ENCODE measurements around the gene ETV6. TPM values are rescaled to one million over a fixed set of nuclear protein-coding genes. Genes with fewer than 3 reads are reported as not detected.

ETV6 gene
- total RNA-seq, 1 donor from 2014 or later, result 7.3 TPM

DNA sequence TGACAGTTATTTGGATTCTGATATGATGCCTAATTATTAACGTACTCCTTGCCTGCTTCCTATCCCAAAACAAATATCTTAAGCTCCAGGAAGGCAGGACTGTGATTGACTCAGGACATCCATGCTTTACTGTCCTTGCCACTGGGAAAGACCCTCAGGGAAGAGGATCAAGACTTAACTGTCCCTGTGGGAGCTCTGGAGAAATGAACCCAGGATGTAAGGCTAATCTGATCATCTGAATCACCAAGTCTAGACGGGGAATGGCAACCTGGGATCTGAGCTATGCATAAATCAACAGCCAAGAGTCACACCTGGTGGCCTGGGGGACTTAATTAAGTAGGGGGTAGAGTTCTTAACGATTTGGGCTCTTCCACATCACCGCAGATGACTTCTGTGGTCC, 268.0 kb downstream of the ETV6 start:
- DNase-seq (ENCODE audit: low read depth in 2 of 2), result no peak

DNA sequence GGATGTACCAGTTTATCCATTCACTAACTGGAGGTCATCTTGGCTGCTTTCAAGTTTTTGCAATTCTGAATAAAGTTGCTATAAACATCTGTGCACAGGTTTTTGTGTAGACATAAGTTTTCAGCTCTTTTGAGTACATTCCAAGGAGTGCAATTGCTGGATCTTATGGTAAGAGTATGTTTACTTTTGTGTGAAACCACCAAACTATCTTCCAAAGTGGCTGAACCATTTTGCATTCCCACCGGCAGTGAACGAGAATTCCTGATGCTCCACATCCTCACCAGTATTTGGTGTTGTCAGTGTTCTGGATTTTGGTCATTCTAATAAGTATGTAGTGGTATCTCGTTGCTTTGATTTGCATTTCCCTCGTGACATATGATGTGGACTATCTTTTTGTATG, 270.8 kb downstream of the ETV6 start:
- no peak for DNase-seq (ENCODE audit: low read depth in 2 of 2)

DNA sequence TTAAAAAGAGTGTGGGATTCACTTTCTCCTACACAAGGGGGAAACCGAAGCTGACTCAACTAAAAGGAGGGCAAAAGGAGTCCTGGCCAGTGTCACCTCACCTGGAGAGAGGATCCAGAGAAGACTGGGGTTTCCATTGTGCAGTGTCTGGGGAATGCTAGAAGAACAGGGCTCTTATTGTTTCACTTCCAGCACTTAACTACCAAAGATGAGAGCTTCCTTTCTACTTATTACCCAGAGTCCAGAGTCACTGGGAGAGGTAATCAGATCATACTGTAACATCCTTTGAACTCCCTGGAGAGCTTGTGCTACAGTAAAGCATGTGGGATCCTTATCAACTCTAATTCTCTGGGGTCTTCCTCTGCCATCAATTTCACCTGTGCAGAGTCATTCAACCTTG, 272.9 kb downstream of the ETV6 start:
- DNase-seq (ENCODE audit: low read depth in 2 of 2), result no peak

DNA sequence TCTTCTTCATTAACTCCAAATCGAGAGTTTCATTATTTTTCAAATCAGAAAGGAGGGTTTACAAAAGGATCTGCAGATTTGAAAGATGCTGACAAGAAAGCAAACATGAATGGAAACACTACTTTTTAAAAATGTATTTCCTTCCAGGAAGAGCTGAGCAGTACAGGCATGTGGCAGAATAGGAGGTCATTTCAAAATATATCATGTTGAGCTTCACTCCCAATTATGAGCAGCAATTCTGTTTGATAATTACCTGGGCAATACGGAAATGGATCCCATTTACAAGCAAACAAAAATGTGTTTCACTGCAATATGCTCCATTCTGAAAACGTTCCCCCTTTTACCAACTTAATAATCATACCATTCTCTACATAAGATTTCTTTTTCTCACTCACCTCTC, 273.6 kb downstream of the ETV6 start:
- no peak for DNase-seq (ENCODE audit: low read depth in 2 of 2)

DNA sequence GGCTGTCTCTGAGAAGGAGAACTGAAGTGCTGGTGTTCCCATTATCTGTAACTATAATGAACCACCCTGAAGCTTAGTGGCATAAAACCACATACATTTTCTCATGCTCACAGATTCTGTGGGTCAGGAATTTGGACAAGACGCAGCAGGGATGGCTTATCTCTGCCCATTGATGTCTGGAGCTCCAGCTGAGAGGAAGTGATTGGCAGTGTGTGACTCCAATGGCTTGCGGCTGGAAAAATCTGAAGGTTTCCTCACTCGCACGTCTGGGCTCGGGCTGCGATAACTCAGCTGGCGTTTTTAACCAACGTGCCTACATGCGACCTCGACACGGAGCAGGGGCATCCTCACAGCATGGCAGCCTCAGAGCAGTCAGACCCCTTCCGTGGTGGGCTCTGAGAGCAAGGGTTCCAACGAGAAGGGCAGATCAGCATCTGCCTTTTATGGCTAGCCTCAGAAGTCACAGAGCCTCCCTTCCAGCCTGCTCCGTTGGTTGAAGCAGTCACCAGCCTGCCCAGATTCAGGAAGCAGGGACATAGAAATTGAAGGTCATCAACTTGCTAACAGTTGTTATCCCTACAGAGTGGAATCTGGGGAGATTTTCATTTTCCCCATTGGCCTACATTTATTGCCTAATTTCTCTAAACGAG, 277.9 kb downstream of the ETV6 start:
- DNase-seq (ENCODE audit: low read depth in 2 of 2), result no peak

DNA sequence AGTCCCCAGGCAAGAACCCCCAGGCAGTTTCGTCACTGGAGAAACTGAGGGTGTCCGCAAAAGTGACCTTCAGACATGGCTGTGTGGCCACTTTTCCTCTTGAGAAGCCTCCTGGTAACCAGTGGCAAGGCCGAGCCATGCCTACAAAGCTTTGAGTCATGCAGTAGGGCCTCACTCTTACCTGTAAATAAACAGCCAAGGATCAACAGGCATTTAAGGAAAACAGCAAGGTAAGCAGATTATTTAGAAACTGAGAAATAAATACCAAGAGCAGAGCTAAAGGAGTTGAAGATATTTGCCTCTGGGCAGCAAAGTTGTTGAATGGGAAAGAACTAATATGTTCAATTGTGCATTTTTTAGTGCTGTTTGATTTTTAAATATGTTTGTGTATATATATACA, 280.2 kb downstream of the ETV6 start:
- DNase-seq (ENCODE audit: low read depth in 2 of 2), result no peak

DNA sequence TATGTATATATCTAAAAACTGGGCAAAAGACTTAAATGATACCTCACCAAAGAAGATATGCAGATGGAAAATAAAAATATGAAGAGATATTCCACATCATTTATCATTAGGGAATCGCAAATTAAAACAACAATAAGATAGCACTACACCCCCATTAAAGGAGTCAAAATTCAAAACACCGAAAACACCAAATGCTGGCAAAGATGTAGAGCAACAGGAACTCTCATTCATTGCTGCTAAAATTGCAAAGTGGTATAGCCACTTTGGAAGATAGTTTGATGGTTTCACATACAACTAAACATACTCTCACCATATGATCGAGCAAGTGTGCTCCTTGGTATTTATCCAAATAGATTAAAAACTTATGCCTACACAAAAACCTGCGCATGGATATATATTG, 289.7 kb downstream of the ETV6 start:
- DNase-seq (ENCODE audit: low read depth in 2 of 2), result no peak

DNA sequence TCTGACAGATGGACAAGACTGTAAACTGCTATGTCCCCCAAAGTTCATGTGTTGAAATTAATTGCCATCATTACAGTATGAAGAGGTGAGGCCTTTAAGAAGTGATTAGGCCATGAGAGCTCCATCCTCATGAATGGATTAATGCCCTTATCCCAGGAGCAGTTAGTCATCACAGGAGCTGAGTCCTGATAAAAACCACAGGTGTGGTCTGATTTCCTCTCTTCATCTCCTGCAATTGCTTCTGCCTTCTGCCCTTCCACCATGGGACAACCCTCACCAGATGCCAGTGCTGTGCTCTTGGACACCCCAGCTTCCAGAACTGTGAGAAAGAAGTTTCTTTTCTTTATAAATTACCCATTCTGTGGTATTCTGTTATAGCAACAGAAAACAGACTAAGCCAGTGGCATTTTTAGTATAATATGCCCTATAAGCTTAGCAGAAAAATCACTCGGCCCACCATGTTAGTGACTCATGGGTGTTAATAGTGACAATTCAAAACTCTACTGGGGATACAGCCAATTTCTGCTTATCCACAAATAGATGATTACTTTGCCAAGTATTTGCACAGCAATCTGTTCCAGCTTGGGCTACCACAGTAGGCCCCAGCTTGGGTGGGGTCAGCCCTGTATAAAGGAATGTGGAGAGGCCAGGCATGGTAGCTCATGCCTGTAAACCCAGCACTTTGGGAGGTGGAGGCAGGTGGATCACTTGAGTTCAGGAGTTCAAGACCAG, 292.3 kb downstream of the ETV6 start:
- no peak for DNase-seq (ENCODE audit: low read depth in 2 of 2)

DNA sequence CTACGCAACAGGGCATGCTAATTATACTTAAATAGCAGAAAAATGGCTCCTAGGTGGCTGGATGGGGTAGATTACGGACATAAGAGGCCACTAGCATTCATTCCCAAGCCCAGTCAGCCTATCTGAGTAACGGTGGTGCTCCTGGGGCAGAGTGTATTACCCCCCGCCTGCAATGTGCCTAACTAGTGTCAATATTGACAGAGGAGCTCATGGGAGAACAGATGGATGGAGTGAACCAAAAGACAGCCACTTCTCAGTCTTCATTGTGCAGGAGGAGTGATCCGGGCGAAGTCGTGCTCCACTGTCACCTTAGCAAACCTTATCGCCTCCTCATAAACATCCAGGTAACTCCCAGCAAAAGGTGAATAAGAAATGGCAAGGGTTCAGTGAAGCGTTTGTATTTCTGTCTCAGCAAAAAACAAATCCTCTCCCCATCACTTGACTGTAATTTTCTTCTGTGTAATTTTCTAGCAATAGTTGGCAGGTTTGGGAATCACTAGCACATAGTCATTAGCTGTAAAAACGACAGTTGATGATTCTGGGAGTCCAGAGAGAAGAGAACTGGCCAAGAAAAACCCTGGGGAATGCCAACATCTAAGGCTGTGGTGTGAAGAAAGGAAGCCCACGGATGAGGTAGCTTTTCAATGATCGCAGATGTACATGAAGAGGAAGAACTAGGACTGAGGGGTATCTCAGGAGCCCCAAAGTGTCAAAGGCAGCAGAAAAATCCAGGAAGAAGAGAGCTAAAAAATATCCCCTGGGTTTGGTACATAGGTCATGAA, 294.6 kb downstream of the ETV6 start:
- no peak for DNase-seq (ENCODE audit: low read depth in 2 of 2)
